Fibroblast of mammary gland (primary cell): Measurements from ENCODE around the gene MX1.

Experiments used
- DNase-seq: peaks from one replicate; pipeline ENCODE4 v3.0.0-alpha.2; 2010; ENCODE audit warnings: low read depth
- H3K4me3 ChIP-seq: 2 replicates; pipeline ENCODE4 v1.5.1; 2011; ENCODE audit warnings: low read depth, mild to moderate bottlenecking, low read length, moderate library complexity; ENCODE audit not compliant: control insufficient read depth
- CTCF ChIP-seq: conservative IDR thresholded peaks from 2 replicates; pipeline ENCODE4 v1.5.1; 2011; ENCODE audit warnings: low read depth, low read length, inconsistent platforms; ENCODE audit not compliant: control insufficient read depth, insufficient read depth

The MX1 gene

GRCh38 chr21:41387824-41388223 lies 38.2 kb upstream of the MX1 start:
- no peak for DNase-seq
- no peak overlapping the region for H3K4me3 ChIP-seq
- TF ChIP-seq CTCF = no peak

GRCh38 chr21:41388259-41388658 lies 37.8 kb upstream of the MX1 start:
- TF ChIP-seq CTCF = no peak
- H3K4me3 ChIP-seq = no peak overlapping the region

GRCh38 chr21:41390043-41390639 lies 35.9 kb upstream of the MX1 start:
- no peak for TF ChIP-seq CTCF
- no peak for DNase-seq
- H3K4me3 ChIP-seq = no peak overlapping the region

More at GRCh38 chr21:41388259-41388658, 37.8 kb upstream of the MX1 start:
- DNase-seq = no peak

- no peak for TF ChIP-seq CTCF
- DNase-seq = no peak
- no peak overlapping the region for H3K4me3 ChIP-seq
Measured at GRCh38 chr21:41393876-41394465, 32.1 kb upstream of the MX1 start.

- peak; percentile 33 for DNase-seq
- TF ChIP-seq CTCF = no peak
- no peak overlapping the region for H3K4me3 ChIP-seq
Measured at GRCh38 chr21:41396558-41397075, 29.4 kb upstream of the MX1 start.

- TF ChIP-seq CTCF = no peak
- no peak overlapping the region for H3K4me3 ChIP-seq
- no peak for DNase-seq
Measured at GRCh38 chr21:41397471-41397891, 28.6 kb upstream of the MX1 start.
